HG03520 (cell line): ENCODE measurements around the gene GEMIN5.
A peak's percentile ranks its signal among the peaks of the same experiment; 100 is the strongest.
"Not testable (repeated sequence)": the region's sequence is repeated elsewhere in the genome, so short reads cannot be mapped to it uniquely, and the experiment has no call there.

Experiments
- ATAC-seq: cut with Tn5 transposase; IDR thresholded peaks from one replicate; pipeline ENCODE4 v1.9.1; 2021; ENCODE audit warnings: mild to moderate bottlenecking, moderate library complexity; ENCODE audit not compliant: unreplicated experiment

The GEMIN5 gene

GRCh38 chr5:154940772-154941620 lies 3.0 kb upstream of the GEMIN5 start, which contains the start of gene MRPL22:
Gene MRPL22 (plus strand): TSS chr5:154941073. CDS start chr5:154941111, 38 bp downstream.
- ATAC-seq = peak; percentile 40

- no peak for ATAC-seq
Measured at GRCh38 chr5:154940375-154940771, 2.4 kb upstream of the GEMIN5 start.

DNA sequence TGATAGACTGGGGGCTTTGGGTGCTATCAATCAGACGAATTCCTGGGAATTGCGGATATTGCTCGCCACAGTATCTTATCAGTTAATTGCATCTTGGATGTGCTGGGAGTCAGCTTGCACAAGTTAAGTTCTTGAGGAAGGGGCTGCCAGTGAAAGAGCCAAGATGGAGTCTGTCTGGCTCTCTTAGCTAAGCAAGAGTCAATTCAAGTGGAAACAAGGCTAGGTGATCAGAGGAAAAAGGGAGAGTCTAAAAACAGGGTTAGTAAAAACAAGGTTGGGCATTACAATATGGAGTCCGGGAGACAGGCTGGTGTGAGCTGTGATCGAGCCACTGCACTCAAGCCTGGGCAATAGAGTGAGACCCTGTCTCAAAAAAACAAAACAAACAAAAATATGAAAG lies 1.4 kb upstream of the GEMIN5 start:
- not testable (repeated sequence) for ATAC-seq

- no peak for ATAC-seq
Measured at GRCh38 chr5:154937186-154937717, 759 bp downstream of the GEMIN5 start.

GRCh38 chr5:154934881-154935280 lies 3.1 kb downstream of the GEMIN5 start:
- no peak for ATAC-seq

- no peak for ATAC-seq
Measured at GRCh38 chr5:154933537-154933936, 4.5 kb downstream of the GEMIN5 start.

DNA sequence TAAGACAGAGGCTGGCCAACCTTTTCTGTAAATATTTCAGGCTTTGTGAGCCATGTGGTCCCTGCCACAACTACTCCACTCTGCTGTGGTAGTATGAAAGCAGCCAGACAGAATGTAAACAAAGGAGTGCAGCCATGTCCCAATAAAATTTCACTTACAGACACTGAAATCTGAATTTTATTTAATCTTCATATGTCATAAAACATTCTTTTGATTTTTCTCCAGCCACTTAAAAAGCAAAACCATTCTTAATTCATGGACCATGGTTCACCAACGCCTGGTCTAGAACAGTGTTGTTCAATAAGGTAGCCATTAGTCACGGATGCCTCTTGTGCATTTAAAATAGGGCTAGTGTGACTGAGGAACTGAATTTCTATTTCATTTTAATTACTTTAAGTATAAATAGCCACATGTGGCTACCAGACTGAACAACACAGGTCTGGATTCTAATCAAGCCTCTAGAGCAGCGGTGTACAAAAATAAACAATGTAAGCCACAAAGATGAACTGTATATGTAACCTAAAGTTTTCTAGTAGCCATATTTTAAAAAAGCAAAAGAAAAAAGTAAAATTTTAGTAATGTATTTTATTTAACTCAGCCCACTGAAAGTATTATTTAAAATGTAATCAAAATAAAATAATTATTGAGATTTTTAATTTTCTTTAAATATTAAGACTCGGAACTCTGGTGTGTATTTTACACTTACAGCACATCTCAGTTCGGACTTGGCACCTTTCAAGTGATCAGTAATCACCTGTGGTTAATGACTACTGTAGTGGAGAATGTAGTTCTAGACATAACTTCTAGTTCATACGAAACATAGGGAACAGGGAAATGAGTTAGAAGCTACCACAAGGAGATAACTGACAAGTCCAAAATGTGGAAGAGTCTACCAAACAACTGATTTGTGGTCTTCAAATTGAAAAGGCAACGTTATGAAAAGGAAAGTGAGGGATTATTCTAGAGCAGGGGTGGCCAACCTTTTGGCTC lies 14.3 kb downstream of the GEMIN5 start:
- no peak for ATAC-seq

GRCh38 chr5:154917757-154918156 lies 20.3 kb downstream of the GEMIN5 start:
- no peak for ATAC-seq

DNA sequence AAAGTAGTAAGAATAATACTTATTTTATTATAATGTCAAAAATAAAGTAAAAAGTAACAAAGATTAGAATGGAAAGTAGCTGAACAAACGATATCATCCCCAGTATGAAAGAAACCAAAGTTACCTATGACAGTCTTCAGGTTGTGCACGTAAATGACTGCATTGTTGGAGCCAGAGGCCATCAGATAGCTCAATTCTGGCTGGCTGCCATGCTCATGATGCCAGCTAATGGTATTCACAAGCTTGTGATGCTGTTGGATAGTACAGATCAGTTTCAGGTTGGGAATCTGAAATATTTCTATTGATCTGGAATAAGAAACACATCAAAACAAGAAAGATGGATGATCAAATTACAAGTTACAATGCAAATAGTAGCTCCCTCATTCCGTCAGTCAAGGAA lies 21.1 kb downstream of the GEMIN5 start:
- no peak for ATAC-seq

DNA sequence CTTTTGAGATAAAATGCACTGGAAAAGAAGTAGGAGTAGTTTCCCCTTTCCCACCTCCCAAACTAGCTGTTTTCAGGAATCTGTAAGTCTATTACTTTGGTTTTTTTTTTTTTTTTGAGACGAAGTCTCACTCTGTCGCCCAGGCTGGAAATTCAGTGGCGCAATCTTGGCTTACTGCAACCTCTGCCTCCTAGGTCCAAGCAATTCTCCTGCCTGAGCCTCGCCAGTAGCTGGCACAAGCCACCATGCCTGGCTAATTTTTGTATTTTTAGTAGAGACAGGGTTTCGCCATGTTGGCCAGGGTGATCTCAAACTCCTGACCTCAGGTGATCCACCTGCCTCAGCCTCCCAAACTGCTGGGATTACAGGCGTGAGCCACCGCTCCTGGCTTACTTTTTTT lies 32.4 kb downstream of the GEMIN5 start:
- not testable (repeated sequence) for ATAC-seq

- no peak for ATAC-seq
Measured at GRCh38 chr5:154901913-154902312, 36.1 kb downstream of the GEMIN5 start.

- ATAC-seq = no peak
Measured at GRCh38 chr5:154901276-154901675, 36.7 kb downstream of the GEMIN5 start.

DNA sequence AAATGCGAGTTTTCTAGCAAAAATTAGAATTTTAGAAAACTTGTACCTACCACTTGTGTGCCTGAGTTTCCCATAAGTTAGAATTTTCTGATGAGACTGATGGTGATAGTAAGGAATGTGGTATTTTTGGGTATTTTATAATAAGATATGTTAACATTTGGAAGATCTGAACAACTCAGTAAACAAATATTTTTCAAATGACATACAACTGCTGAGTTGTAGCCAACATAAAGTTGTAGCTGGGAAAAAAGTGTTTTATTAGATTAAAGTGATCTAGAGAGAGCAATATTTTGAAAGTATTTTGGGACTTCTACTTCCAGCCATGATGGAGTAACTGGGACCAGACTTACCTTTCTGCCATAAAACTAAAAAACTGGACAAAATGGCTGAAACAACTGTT lies 37.9 kb downstream of the GEMIN5 start:
- ATAC-seq = no peak

GRCh38 chr5:154899151-154899816 lies 38.7 kb downstream of the GEMIN5 start:
- no peak for ATAC-seq

DNA sequence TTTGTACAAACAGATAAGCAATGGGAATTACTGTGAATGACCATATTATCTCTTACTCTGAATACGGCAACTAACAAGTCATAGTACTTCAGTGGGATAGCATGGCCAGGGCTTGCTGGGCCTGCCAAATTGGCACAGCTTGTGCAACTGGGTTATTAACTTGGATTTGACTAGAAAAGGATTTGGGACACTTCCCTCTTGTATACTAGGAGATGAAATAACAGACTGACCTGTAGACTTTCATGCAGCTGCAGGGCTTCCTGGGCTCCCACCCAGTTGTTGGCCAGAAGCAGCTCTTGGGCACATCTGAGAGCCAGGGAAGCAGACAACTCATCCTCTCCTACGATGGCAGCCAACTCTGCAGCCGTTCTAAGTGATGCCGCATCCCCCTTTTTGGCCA lies 39.8 kb downstream of the GEMIN5 start:
- ATAC-seq = no peak

- ATAC-seq = no peak
Measured at GRCh38 chr5:154896562-154897165, 41.3 kb downstream of the GEMIN5 start.

DNA sequence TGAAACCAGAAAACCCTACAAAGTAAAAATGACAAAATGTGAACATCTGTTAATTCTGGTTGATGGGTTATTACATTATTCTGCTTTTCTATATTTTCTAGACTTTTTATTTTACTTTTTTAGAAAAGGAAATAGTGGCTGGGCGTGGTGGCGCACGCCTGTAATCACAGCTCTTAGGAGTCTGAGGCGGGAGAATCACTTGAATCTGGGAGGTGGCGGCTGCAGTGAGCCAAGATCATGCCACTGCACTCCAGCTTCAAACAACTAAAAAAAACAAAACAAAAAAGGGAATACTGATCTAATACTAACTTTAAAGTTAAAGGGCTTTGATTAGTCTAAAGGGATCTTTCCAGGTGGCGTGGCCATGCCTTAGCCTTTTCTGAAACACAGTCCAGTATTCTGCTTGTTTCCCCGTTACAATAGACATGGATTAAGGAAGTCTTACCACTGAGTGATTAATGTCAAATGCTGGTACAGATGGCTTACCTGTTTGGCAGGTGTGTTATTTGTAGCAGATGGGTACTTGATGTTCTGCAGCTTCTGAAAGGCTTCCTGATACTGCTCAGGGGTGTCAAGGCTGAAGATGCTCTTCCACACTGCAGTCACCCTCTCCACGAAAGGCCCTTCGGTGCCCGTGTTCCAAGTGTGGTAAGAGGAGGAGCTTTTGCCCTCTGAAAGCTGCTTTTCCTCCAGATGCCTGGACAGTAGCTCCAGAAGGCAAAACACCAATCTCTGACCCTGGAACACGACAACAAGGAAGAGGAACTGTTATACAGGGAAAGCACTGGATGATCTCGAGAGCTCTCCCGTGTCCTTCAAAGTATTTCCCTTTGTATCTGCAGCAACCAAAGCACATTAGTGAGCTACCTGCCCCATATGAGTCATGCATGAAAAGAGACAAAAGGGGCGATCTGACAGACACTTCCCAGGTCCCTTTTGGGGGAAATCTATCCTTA lies 42.1 kb downstream of the GEMIN5 start:
- ATAC-seq = no peak

- ATAC-seq = no peak
Measured at GRCh38 chr5:154893381-154893780, 44.6 kb downstream of the GEMIN5 start.

GRCh38 chr5:154892369-154892771 lies 45.6 kb downstream of the GEMIN5 start:
- no peak for ATAC-seq
